MCF 10A (cell line): ENCODE measurements around the gene EIF2B1. TPM values are rescaled to one million over a fixed set of nuclear protein-coding genes. Genes with fewer than 3 reads are reported as not detected.

ENCODE experiments used
- BruUV-seq: library from RNA; stranded (reverse); fragments of 400-500 nt; replicated peaks from 2 replicates; lab custom pipeline; 2021; lab: Mats Ljungman, UMichigan
- CTCF ChIA-PET: fragments of 300-600 bp; sonication (Branson Sonifier 250); formaldehyde crosslinking; extraction: SDS; loops from one replicate; lab custom pipeline; 2021; ENCODE audit warnings: antibody characterized with exemption, inconsistent platforms; lab: Yijun Ruan, JAX
- POLR2A ChIA-PET: fragments of 300-600, 350-650 bp; sonication (Branson Sonifier 250); formaldehyde crosslinking; extraction: SDS; loops from one replicate; lab custom pipeline; 2020; ENCODE audit warnings: antibody characterized with exemption, inconsistent platforms; lab: Yijun Ruan, JAX
- DNase-seq: peaks from one replicate; pipeline ENCODE4 v3.0.0-alpha.2; 2018; ENCODE audit not compliant: unreplicated experiment
- H3K27ac Mint-ChIP-seq: one replicate; pipeline ENCODE4 v1.8.0; 2022; ENCODE audit warnings: mild to moderate bottlenecking, low read depth, mixed read lengths; ENCODE audit not compliant: unreplicated experiment
- H3K27me3 Mint-ChIP-seq: one replicate; pipeline ENCODE4 v1.8.0; 2022; ENCODE audit warnings: mixed read lengths; ENCODE audit not compliant: insufficient read depth, unreplicated experiment
- H3K36me3 Mint-ChIP-seq: one replicate; pipeline ENCODE4 v1.8.0; 2022; ENCODE audit warnings: mild to moderate bottlenecking, moderate library complexity, mixed read lengths; ENCODE audit not compliant: insufficient read depth, unreplicated experiment
- H3K4me1 Mint-ChIP-seq: one replicate; pipeline ENCODE4 v1.8.0; 2022; ENCODE audit warnings: mixed read lengths; ENCODE audit not compliant: insufficient read depth, unreplicated experiment
- H3K4me3 Mint-ChIP-seq: one replicate; pipeline ENCODE4 v1.8.0; 2022; ENCODE audit warnings: mild to moderate bottlenecking, moderate library complexity, mixed read lengths; ENCODE audit not compliant: unreplicated experiment
- H3K9me3 Mint-ChIP-seq: one replicate; pipeline ENCODE4 v1.8.0; 2022; ENCODE audit warnings: mixed read lengths; ENCODE audit not compliant: unreplicated experiment
- intact Hi-C: fragments of 100-400 bp; cut with micrococcal nuclease; formaldehyde crosslinking; loops from 2 replicates; pipeline ENCODE4 v1.14.1; 2022
- total RNA-seq: library from RNA; stranded (reverse); gene quantifications from 2 replicates; pipeline ENCODE4 v1.2.3, GENCODE V29; 2022
- TF ChIP-seq, protein P1 (sequence below): fragments of 200-600 bp; IDR thresholded peaks from one replicate; pipeline ENCODE4 v1.8.0; 2022; ENCODE audit warnings: antibody characterized with exemption, mild to moderate bottlenecking; ENCODE audit not compliant: unreplicated experiment

EIF2B1 gene
- total RNA-seq, 1 experiment from 2014 or later = 47.3 TPM

DNA sequence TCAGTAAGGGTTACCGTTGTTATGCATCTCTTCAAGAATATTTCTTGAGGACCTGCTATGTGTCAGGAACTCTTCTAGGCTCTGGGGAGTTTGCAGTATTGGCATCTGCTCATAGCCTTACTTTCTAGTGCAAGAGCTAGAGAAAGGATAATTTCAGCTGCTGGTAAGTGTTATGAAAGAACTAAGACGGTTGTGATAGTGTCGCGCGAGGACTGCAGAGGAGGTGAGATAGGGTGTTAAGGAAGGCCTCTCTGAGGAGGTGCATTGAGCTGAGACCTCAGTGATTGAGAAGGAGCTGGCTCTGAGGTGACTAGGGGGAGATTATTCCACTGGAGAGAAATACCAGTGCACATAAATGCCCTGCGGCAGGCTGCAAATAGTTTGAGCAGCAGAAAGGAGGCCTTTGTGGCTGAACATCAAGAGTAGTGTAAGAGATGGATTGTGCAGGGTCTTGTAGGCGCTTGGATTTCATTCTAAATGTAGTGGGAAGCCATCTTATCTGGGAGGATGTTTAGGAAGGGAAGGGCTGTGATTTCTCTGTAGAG, 30.8 kb downstream of the EIF2B1 start:
- intact Hi-C loops = no loop called here
- no peaks in the 10 kb centered on the region for H3K9me3 Mint-ChIP-seq
- ChIA-PET POLR2A (interaction anchor here (0.5 to 5.2 kb wide), 19 partner anchors 11 to 1145 kb away, joined by 3 to 36 read pairs (median 6); partner anchors contain the start of genes KMT5A, MPHOSPH9, MTRFR and SBNO1), CTCF (interaction anchor here (0.6 to 1.2 kb wide), 10 partner anchors 20 to 372 kb away, joined by 3 to 6 read pairs (median 4); partner anchors contain the start of gene SBNO1)
- TF ChIP-seq, protein P1, sequence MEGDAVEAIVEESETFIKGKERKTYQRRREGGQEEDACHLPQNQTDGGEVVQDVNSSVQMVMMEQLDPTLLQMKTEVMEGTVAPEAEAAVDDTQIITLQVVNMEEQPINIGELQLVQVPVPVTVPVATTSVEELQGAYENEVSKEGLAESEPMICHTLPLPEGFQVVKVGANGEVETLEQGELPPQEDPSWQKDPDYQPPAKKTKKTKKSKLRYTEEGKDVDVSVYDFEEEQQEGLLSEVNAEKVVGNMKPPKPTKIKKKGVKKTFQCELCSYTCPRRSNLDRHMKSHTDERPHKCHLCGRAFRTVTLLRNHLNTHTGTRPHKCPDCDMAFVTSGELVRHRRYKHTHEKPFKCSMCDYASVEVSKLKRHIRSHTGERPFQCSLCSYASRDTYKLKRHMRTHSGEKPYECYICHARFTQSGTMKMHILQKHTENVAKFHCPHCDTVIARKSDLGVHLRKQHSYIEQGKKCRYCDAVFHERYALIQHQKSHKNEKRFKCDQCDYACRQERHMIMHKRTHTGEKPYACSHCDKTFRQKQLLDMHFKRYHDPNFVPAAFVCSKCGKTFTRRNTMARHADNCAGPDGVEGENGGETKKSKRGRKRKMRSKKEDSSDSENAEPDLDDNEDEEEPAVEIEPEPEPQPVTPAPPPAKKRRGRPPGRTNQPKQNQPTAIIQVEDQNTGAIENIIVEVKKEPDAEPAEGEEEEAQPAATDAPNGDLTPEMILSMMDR = no peak
- H3K36me3 Mint-ChIP-seq = peaks cover 65% of the 10 kb centered on the region
- peak; percentile 7 for DNase-seq
- H3K27me3 Mint-ChIP-seq = no peaks in the 10 kb centered on the region
- TSS peak; percentile 31 for BruUV-seq
- H3K4me1 Mint-ChIP-seq = peaks cover 23% of the 10 kb centered on the region
- H3K4me3 Mint-ChIP-seq = peak overlapping the region; percentile 98
- H3K27ac Mint-ChIP-seq = peak overlapping the region; percentile 92

DNA sequence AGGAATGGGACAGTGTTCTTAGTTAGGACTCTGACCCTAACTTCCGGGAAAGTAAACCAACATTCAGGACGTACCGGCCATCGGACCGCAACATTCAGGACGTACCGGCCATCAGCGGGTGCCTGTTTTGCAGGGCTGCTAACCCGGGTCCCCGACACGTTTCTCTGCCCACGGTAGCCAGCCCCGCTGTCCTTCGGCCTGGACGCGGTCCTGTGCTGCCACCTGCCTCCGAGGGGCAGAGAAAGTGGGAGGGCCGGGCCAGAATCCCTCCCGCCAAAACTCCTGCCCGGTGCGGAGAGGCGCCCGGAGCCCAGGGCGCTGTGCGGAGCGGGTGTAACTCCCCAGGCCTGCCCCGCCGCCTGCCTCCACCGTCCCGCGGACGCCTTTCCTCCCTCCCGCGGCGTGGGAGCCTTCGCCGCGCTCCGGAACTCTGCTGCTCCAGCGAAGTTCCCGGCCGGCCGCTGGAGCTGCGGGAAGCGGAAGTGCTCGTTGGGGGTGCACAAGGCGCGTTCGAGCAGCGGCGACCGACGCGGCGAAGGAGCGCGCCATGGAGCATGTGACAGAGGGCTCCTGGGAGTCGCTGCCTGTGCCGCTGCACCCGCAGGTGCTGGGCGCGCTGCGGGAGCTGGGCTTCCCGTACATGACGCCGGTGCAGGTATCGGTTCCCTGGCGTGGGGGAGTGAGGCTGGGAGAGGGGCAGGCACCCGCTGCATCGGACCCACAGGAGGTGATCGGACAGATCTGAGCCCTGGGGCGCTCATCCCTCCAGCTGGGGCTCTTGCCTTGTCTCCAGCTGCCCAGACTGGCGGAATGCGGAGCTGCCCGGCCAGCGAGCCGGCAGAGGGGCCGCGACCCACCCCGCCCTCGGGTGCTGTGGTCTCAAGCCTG, 31.6 kb downstream of the EIF2B1 start, which contains the start of gene DDX55:
TSS of gene DDX55 (plus strand) at position 498 of the 888 bp plus-strand sequence. CDS start at position 548, 50 bp downstream.
- H3K27ac Mint-ChIP-seq = peak within 1 kb of the TSS; percentile 92
- no peaks in the 10 kb centered on the region for H3K27me3 Mint-ChIP-seq
- TF ChIP-seq, protein P1 = peak; percentile 42
- H3K36me3 Mint-ChIP-seq = peaks cover 65% of the 10 kb centered on the region
- ChIA-PET CTCF (interaction anchor here (0.6 to 1.3 kb wide), 11 partner anchors 18 to 371 kb away, joined by 3 to 6 read pairs (median 3); partner anchors contain the start of gene SBNO1), POLR2A (interaction anchor here (0.7 to 5.2 kb wide), 26 partner anchors 11 to 1146 kb away, joined by 3 to 36 read pairs (median 5); partner anchors contain the start of genes ATP6V0A2, EIF2B1, GTF2H3 and KMT5A)
- H3K4me1 Mint-ChIP-seq = peaks cover 23% of the 10 kb centered on the region
- intact Hi-C loops = no loop called here
- H3K4me3 Mint-ChIP-seq = peak within 1 kb of the TSS; percentile 98
- H3K9me3 Mint-ChIP-seq = no peaks in the 10 kb centered on the region
- DNase-seq = peak; percentile 82
- TSS peak; percentile 74 for BruUV-seq

DNA sequence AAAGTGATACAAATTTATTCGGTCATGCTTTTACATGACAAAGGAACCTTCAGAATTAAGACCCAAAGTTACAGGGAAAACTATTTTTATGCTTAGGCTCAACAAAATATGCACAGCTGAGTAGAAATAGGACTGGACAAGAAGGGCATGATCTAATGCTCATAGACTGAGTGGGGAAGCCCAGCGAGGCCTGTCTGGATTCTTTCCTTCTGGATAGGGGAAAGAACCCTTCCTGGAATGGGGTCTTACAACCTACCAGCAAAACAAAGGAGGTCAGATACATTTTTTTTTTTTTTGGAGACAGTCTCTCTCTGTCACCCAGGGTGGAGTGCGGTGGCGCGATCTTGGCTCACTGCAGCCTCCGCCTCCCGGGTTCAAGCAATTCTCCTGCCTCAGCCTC, 33.8 kb downstream of the EIF2B1 start:
- Mint-ChIP-seq H3K36me3 (peaks cover 68% of the 10 kb centered on the region), H3K4me3 (peak overlapping the region; percentile 45), H3K27ac (peak overlapping the region; percentile 7), H3K4me1 (peaks cover 23% of the 10 kb centered on the region), H3K9me3 (no peaks in the 10 kb centered on the region), H3K27me3 (no peaks in the 10 kb centered on the region)
- BruUV-seq = no TSS peak
- intact Hi-C loops = no loop called here
- CTCF ChIA-PET = interaction anchor here (0.9 kb wide), 1 partner anchor 234 kb away, joined by 3 read pairs; no protein-coding TSS in a partner anchor
- TF ChIP-seq, protein P1 = no peak
- POLR2A ChIA-PET = interaction anchor here (0.6 to 1.3 kb wide), 2 partner anchors 14 to 1179 kb away, joined by 3 to 4 read pairs; no protein-coding TSS in a partner anchor
- no peak for DNase-seq
